GM06990 (cell line): ENCODE measurements around the gene KIAA1671.

ENCODE experiments used
- DNase-seq: peaks from one replicate; pipeline ENCODE4 v3.0.0-alpha.2; 2011; ENCODE audit not compliant: insufficient read length; ENCODE audit errors: extremely low read depth
- H3K27me3 ChIP-seq: replicated peaks from 2 replicates; pipeline ENCODE4 v1.6.0; 2011; ENCODE audit warnings: low read length; ENCODE audit not compliant: control insufficient read depth, insufficient read depth
- H3K36me3 ChIP-seq: 2 replicates; pipeline ENCODE4 v1.5.1; 2011; ENCODE audit warnings: low read length; ENCODE audit not compliant: control insufficient read depth, insufficient read depth
- H3K4me3 ChIP-seq: replicated peaks from 2 replicates; pipeline ENCODE4 v1.5.1; 2011; ENCODE audit warnings: low read depth, mild to moderate bottlenecking, control low read depth, low read length
- TF ChIP-seq, protein P1 (sequence below): IDR thresholded peaks from 2 replicates; pipeline ENCODE4 v1.5.1; 2011; ENCODE audit warnings: low read length, control low read depth, mild to moderate bottlenecking, inconsistent platforms; ENCODE audit not compliant: insufficient read depth, poor library complexity, severe bottlenecking

KIAA1671 gene

DNA sequence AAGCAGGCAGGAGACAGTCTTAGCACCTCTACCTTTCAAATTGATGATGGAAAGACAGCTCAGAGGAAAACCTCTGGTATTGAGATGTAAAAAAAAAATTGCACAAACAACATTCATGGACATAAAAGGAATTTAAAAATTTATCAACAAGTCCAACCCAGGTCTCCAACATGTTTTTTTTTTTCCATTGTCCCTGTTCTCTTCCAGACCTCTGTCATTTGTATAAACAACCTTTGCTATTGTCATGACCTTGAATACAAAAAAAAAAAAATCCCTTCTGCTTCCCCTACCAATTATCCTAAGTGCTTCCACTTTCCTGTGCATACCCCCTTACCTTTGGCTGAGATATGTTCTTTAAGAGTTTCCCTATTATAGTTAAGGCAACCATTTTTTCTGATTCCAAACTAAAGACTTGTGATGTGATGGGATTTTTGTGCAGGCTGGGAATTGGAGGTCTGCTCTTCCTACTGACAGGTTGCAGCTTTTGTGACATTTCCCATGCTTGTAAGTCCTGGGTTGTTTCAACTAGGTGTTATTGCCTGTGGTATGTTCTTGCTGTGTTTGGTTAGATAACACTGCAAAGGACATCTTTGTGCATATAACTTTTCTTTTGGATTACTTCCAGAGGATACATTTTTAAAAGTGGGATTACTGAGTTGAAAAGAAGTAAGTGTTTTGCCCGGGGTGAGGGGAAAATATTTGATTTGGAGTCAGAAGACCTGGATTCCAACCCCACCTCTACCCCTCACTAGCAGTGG is 67.1 kb downstream of the KIAA1671 start:
- H3K36me3 ChIP-seq, result no peaks in the 10 kb centered on the region
- no peak overlapping the region for H3K4me3 ChIP-seq
- DNase-seq, result no peak
- H3K27me3 ChIP-seq, result no peaks in the 10 kb centered on the region
- TF ChIP-seq, protein P1, sequence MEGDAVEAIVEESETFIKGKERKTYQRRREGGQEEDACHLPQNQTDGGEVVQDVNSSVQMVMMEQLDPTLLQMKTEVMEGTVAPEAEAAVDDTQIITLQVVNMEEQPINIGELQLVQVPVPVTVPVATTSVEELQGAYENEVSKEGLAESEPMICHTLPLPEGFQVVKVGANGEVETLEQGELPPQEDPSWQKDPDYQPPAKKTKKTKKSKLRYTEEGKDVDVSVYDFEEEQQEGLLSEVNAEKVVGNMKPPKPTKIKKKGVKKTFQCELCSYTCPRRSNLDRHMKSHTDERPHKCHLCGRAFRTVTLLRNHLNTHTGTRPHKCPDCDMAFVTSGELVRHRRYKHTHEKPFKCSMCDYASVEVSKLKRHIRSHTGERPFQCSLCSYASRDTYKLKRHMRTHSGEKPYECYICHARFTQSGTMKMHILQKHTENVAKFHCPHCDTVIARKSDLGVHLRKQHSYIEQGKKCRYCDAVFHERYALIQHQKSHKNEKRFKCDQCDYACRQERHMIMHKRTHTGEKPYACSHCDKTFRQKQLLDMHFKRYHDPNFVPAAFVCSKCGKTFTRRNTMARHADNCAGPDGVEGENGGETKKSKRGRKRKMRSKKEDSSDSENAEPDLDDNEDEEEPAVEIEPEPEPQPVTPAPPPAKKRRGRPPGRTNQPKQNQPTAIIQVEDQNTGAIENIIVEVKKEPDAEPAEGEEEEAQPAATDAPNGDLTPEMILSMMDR, result no peak

DNA sequence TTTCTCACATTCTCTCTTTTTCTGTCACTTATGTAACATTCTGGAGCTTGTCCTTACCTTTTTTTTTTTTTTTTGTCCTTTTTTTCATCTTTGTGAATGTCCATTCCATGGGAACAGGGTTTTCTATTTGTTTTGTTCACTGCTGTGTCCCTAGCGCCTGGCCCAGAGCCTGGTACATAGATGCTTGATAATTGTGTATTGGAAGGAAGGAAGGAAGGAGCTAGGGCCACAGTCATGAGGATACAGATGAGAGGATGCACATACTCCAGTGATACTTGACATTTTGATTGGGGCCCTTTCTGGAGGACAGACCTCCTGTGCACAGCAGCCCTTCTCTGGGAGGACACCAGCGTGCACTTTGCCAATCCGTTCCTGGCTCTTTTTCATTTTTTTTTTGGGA is 68.9 kb downstream of the KIAA1671 start:
- Histone ChIP-seq H3K36me3 (no peaks in the 10 kb centered on the region), H3K27me3 (no peaks in the 10 kb centered on the region), H3K4me3 (no peak overlapping the region)
- DNase-seq, result no peak
- TF ChIP-seq, protein P1, result no peak

DNA sequence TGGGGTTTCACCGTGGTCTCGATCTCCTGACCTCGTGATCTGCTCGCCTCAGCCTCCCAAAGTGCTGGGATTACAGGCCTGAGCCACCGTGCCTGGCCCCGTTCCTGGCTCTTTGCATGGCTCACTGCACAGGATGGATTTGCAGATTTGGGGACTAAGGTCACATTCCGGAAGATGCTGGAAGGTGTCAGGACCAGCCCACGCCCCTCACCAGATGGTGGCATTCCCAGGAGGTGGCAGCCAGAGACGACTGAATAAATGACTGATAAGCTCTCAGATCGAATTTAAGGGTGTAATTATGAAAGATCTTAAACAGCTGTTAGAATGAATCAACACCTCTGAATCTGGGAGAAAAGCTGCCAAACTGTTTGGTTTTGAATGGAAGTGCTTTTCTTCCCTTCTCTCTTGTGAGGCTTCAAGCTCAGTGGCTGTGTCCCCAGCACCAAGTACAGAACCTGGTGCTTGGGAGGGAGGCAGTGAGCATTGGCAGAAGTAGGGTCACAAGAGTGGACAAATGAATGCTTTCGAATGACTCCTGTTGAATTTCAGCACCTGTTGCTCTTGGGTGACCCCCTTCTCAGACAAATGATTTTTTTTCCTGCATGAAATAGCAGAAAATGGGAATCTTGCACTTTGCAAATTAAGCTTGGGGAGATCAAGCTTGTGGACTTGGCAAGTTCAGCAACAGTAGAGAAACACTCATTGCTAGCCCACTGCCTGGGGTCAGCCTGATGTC is 69.6 kb downstream of the KIAA1671 start:
- H3K36me3 ChIP-seq, result no peaks in the 10 kb centered on the region
- no peak for DNase-seq

DNA sequence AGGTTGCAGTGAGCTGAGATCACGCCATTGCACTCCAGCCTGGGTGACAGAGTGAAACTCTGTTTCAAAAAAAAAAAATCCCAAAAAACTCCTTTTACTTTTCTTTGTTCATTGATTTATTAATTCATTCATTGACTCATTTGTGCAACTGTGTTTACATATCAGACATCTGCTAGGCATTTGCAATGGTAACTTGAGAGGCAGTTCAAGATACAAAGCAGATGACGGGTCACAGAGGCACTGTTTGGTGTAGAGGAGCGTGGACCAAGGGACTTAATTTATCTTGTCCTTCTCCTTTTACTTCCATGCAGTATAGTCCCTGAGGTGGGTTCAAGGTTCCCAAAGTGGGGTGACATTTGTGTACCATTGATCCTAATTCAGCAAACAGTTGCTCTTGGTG is 71.4 kb downstream of the KIAA1671 start:
- Histone ChIP-seq H3K4me3 (no peak overlapping the region), H3K27me3 (no peaks in the 10 kb centered on the region; the same call in 1 of the 2 replicates), H3K36me3 (no peaks in the 10 kb centered on the region)
- DNase-seq, result no peak
- TF ChIP-seq, protein P1, result no peak

More for the DNA sequence above, 69.6 kb downstream of the KIAA1671 start:
- Histone ChIP-seq H3K27me3 (no peaks in the 10 kb centered on the region), H3K4me3 (no peak overlapping the region)
- TF ChIP-seq, protein P1, result no peak

DNA sequence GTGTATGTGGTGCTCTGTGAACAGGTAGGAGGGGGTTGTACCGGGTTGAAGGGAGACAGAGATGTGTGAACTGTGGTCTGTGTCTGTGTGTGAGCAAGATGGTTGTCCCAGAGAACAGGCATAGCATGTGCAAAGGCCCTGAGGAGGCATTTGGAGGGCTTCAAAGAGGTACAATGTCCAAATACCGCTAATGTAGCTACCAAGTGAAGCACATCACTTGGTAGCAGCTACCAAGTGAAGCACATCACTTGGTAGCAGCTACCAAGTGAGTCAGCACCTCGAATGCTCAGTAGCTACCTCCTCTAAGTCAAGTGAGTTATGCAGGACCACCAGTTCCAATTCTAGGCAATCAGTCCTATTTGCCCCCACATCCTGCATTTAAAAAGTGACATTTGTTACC is 72.4 kb downstream of the KIAA1671 start:
- no peaks in the 10 kb centered on the region; the same call in 1 of the 2 replicates for H3K27me3 ChIP-seq
- no peak overlapping the region for H3K4me3 ChIP-seq
- no peak for DNase-seq
- no peaks in the 10 kb centered on the region for H3K36me3 ChIP-seq
- TF ChIP-seq, protein P1, result no peak
